Cortex of kidney (tissue), 1 donor: Measurements from ENCODE around the gene ACTN1.

Experiments used
- DNase-seq: peaks from one replicate; lab custom pipeline; 2025; lab: John Stamatoyannopoulos, UW

Gene ACTN1

DNA sequence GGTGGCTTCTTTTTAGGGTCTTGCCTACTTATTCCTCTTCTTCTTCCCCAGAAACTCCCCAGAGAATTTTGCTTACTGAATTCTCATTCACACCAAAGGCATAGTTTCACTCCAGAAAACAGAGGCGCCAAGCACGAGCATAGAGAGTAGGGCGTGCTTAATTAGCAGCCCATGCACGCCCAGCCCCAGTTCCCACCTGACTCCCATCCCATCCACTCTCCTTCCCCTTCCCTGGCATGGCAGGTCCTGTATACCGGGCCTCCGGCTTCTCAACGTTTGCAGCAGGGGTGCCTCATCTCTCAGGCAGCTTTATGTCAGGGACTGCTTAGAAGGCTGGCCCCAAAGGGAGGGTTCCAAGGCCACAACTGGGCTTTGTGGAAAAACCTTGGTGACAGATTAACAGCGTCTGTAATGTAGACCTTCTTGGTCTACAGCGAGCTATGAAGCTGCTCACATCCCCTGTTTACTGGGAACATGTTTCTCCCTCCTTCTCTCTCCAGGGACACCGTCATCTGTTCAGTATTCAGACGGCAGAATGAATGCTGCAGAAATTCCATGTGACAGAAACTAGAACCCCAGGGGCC is 62.7 kb downstream of the ACTN1 start:
- no peak for DNase-seq

GRCh38 chr14:68913516-68913915 is 65.6 kb downstream of the ACTN1 start:
- DNase-seq, result no peak

GRCh38 chr14:68911594-68912227 is 67.4 kb downstream of the ACTN1 start:
- no peak for DNase-seq

DNA sequence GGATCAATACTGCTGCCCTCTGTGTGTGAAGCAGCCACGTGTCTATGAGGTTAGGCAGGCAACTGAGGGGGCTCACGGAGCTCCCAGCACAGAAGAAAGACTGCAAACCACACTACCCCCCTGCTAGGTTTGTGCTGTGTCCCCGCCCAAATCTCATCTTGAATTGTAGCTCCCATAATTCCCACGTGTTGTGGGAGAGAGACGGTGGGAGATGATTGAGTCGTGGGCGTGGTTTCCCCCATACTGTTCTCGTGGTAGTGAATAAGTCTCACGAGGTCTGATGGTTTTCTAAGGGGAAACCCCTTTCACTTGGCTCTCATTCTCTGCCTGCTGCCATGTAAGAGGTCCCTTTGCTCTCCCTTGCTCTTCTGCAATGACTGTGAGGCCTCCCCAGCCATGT is 68.6 kb downstream of the ACTN1 start:
- DNase-seq, result no peak

DNA sequence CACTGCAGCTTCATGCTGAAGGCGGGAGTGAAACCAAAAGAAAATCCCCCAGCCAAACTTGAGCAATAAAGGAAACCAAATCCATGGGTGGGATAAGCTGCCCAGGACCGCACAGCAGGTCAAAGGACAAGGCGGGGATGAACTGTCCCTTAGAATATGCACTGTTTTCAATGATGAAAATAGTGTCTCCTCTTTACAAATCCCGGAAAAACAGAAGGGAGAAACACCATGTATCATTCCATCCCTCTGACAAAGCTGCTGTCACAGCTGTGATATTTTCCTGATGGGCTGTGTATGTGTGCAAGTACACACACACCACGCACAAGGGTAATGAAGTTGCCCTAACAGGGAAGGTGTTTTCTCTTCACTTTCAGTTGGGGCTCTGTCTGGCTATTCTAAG is 70.3 kb downstream of the ACTN1 start:
- no peak for DNase-seq

DNA sequence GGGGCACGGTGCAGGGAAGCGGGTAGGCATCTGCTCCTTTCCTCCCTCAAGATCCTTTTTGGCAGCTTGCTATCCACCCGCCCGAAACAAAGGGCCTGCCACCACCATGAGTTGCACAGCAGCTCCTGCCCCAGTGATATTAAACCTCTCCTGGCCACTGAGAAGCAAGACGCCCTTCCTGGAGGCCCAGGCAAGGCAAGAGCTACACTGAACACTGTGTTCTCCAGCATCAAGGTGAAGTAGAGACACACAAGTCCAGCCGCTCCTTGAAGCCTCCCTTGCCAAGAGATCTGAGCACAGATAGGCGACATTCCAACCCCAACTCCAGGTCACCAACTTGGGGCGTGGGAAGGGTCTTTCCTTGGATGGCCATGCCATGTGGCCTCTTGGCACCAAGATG is 70.9 kb downstream of the ACTN1 start:
- DNase-seq, result no peak

DNA sequence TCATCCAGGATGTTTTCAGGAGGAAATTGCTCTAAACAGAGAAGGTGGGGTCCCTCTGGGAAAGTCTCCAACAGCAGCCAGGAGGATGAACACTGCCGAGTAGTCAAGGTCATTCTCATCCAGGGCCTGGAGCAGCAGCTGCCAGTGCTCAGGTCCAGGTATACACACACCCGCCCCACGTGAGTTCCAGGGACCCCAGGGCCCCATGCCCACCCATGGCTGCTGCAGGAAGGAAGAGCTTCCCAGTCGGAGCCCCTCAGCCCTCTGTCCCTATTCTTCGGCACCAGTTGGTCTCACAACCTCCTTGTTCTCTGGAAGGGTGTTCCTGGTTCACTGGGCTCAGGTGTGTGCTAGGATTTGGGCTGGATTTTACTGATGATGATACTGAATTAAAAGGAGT is 72.7 kb downstream of the ACTN1 start:
- no peak for DNase-seq

GRCh38 chr14:68905107-68905895 is 73.8 kb downstream of the ACTN1 start:
- DNase-seq, result no peak

- no peak for DNase-seq
Measured at GRCh38 chr14:68902357-68902756, 76.7 kb downstream of the ACTN1 start.

GRCh38 chr14:68899033-68899603 is 80.0 kb downstream of the ACTN1 start:
- no peak for DNase-seq

DNA sequence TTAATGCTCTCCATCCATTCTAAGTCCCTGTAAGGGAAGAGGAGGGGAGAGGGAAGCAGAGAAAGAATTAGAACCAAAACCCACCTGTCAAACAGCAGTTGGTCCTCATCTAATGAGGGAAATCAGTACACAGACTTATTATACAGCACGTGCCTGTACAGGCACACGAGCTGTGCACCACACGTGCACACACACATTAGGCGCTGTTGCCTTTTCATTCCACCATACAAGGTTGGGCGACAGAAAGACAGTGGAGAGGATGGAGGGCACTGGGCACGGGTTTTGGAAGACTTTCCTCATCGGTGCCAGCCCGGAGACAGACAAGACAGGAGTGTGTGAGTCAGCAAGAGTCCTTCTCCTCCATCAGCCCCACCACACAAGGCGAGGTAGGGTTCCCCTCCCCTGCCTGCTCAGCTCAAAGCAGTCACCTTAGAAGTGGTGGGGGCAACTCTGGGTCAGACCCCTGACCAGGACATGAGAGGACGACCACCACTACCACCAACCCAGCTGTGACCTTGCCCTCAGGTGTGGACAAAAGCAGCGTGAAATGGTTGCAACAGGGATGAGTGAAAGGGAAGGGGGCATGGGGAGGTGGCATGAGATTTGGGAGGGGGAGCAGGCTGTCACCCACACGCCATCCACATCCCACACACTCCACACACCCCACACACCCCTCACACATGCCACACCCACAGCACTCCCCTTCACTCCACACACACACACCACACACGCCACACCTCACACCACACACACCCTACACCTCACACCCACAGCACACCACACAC is 80.7 kb downstream of the ACTN1 start:
- DNase-seq, result no peak

DNA sequence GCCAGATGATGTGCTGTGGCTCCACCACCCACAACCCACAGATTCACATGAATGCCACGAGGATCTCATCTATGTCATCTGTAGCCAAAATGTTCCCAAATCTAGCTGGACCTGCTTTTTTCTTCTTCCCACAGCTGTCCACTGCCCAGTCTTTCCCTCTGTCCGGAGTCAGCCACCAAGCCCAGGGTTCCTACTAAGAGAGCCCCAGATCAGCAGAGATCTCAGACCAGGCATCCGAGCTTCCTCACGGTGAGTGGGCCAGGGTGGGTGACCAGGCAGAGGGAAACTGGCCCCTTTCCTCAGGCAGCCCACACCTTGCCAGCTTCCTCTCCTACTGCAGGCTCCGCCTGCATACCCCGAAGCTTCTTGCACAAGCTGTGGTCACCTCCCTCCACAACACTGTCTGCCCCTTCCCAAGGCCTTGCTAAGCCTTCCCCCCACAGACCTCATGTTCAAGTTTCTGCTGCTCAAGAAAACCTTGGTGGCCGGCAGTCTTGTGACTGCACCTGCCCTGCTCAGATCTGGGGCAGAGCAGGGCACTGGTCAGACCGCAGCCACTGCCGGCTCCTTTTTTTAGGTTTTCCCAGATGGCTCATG is 81.4 kb downstream of the ACTN1 start:
- no peak for DNase-seq

- no peak for DNase-seq
Measured at GRCh38 chr14:68896132-68896531, 83.0 kb downstream of the ACTN1 start.

- no peak for DNase-seq
Measured at GRCh38 chr14:68894802-68895703, 84.0 kb downstream of the ACTN1 start.

- DNase-seq, result no peak
Measured at GRCh38 chr14:68894123-68894522, 85.0 kb downstream of the ACTN1 start.

GRCh38 chr14:68893566-68893965 is 85.5 kb downstream of the ACTN1 start:
- no peak for DNase-seq

DNA sequence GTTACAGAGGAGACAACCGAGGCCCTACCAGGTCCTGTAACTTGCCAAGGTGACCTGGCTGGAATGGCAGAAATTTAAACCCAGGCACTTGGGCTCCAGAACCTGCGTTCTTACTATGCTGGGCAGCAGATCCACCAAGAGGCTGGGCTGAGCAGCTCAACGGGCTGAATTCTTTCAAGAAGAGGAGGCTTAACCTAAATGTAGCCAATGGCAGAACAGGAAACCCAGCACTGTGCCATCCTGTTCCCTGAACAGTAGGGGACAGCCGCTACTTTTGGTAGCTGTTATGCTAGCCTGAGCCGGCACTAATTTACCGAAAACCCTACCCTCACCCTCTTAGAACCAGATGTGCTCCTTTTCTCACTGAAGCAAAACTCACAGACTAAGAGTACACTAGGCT is 86.1 kb downstream of the ACTN1 start:
- no peak for DNase-seq

GRCh38 chr14:68891851-68892660 is 87.0 kb downstream of the ACTN1 start:
- no peak for DNase-seq

DNA sequence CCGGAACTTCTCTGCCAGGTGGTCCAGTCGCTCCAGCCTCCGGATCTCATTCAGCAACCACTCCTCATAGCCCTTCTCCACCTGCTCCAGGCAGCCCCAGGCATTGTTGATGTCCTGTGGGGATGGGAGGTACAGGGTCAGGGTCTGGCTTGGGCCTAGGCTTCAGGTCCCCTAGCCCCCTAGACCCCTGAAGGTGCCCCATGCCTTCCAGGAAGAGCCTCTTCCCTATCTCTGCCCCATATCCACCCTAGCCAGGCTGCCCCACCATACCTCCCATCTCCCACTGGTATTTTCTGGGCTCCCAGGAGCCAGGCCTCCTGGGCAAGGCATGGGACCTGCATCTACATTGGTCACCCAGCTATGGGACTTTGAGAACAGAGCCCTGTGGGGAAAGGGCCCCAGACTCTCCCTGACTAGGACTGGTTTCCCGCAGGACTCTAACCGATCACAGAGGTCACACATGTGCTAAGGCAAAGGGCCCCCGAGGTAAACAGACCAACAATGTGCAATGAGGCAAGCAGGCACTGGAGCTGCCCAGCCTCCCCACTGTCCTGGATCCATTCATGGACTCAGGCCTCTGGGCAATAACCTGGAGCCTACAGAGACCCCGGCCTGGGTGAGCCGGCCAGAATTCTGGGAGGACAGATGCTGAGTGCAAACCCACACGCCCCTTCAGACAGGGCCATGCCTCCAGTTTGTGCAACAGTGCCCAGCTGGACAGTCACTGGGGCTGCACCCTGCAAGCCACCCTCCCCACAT is 88.8 kb downstream of the ACTN1 start:
- DNase-seq, result no peak
